GM21367 (cell line): ENCODE results near the gene MNS1.
A peak's percentile ranks its signal among the peaks of the same experiment; 100 is the strongest.
"Not testable (repeated sequence)": the region's sequence is repeated elsewhere in the genome, so short reads cannot be mapped to it uniquely, and the experiment has no call there.

Experiments used
- ATAC-seq: cut with Tn5 transposase; IDR thresholded peaks from one replicate; pipeline ENCODE4 v1.9.1; 2021; ENCODE audit not compliant: unreplicated experiment

Gene MNS1

DNA sequence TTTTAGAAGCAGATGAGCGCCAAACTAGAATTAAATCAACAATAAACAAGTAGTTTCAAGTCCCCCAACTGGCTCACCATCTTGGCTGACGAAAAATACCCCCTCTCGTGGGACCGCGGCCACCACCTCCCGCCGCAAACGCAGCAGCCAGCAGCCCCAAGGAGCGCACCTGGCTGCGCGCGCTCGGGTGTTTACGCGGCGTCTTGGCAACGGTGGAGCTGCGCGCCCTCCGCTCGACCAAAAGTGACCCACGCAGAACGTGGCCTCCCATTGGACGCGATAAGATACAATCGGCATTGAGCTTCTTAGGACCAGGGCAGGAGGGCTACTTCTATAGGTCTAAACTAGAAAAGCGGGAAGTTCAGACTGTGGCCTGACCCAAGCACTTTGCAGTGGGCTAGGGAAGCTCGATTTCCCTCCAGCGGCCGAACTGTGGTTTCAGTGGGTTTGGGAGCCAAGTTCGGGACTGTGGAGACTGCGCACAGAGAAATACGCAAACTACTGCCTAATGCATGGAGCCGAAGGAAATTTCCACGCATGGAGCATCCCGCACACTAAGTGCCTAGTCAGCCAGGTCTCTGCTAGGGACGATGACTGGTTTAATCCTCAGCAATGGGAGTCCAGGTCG, at the start of gene MNS1:
TSS of gene MNS1 (minus strand) at position 245 of the 628 bp plus-strand sequence. CDS start at position 80, 165 bp downstream.
- ATAC-seq = peak; percentile 98

- no peak for ATAC-seq
Observed at GRCh38 chr15:56496635-56497034, 31.7 kb upstream of the MNS1 start.

DNA sequence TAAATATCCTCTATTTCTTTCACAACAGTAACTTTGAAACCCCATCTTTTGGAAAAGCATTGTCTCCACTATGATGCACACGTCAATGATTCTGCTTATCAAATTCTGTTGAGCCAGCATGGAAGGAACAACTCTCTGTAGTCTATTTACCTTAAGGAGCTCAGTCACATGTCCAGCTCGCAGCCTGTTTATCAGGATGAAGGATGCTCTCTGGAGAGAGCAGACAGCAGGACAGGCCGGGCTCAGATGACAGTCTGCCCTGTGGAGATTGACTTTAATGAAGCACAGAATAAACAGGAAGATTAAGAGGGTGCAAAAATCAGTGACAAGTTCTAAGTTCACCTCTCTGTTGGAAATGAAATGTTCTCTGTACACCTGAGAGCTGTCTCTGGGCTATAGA, 30.6 kb upstream of the MNS1 start:
- no peak for ATAC-seq

- ATAC-seq = no peak
Observed at GRCh38 chr15:56495053-56495452, 30.1 kb upstream of the MNS1 start.

DNA sequence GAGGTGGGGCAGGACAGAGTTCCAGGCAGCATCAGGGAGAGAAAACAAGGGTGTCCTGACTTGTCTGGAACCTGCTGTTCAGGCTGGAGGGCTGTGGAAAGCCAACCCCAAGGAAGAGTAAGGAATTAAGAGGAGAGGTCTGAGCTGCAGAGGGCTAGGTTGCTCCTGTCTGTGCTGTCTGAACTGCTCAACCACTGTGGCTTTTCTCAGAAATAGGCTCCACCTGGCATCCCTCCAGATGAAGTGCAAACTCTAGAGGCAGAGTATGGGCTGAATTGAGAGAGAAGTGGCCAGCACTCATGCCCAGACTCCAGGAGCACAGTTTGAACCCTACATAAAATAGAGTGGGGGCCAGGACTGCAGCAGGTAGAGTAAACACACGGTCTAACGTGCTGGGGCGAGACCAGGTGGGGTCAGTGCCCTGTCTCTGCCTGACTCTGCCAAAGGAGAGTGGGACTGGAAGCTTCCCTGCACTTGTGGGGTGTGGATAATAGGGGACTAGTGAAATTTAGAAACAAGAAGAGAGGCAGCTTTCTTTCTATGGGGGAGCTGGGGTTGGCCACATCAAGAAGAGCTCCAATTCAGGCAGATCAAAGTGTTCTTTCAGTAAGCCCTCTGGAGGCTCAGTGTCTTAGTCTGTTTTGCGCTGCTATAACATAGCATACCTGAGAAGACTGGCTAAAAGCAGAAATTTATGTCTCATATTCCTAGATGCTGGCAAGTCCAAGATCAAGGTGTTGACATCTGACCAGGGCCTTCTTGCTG, 28.0 kb upstream of the MNS1 start:
- ATAC-seq = no peak

GRCh38 chr15:56492236-56492635, 27.3 kb upstream of the MNS1 start:
- ATAC-seq = no peak

GRCh38 chr15:56491110-56491722, 26.3 kb upstream of the MNS1 start:
- ATAC-seq = no peak

GRCh38 chr15:56490461-56490860, 25.5 kb upstream of the MNS1 start:
- no peak for ATAC-seq

DNA sequence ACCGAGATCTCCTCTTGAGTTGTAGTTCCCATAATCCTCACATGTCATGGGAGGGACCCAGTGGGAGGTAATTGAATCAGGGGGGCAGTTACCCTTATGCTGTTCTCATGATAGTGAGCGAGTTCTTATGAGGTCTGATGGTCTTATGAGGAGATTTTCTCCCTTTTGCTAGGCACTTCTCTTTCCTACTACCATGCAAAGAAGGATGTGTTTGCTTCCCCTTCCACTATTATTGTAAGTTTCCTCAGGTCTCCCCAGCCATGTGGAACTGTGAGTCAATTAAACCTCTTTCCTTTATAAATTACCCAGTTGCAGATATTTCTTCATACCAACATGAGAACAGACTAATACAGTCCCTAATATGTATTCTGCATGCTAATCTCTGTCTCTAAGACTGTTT, 21.3 kb upstream of the MNS1 start:
- not testable (repeated sequence) for ATAC-seq

- not testable (repeated sequence) for ATAC-seq
Observed at GRCh38 chr15:56485426-56485825, 20.5 kb upstream of the MNS1 start.

GRCh38 chr15:56484287-56484686, 19.4 kb upstream of the MNS1 start:
- ATAC-seq = no peak

- ATAC-seq = no peak
Observed at GRCh38 chr15:56475351-56475750, 10.4 kb upstream of the MNS1 start.

DNA sequence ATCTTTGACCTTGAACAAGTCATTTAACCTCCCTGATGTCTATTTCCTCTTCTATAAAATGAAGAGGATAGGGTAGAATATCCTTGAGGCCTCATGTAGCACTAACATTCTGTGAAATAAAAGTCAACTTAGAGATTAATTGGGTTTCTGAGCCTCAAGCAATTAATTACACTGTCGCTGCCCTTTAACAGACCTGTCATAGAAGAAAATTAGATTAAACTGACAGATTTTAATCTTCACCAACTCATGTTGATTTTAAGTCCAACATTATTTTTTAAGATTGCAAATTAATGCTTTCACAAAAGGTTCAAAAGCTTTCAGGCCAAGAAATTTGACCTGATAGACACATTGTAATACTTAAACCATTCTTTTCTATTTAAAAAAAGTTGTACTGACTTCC, 8.1 kb upstream of the MNS1 start:
- ATAC-seq = no peak

GRCh38 chr15:56472278-56472677, 7.3 kb upstream of the MNS1 start:
- no peak for ATAC-seq

GRCh38 chr15:56471440-56472069, 6.6 kb upstream of the MNS1 start:
- ATAC-seq = no peak

DNA sequence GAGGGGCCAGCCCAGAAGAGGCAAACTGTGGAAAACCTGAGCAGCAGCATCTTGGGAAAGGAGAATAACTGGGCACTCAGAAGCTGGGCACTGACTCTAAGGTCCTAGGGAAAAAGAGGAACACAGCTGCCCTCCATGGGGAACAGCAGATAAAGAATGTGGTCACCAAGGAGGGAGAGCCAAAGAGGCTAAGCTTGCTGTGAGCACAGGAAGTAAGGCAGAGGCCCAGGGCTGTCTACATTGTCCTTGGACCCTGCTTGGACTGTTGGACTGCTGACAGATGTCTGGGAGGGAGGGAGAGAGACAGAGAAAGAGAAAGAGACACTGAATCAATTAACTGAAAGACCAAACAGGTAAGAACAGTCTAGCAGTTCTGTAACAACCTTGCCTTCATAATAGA, 4.5 kb upstream of the MNS1 start:
- ATAC-seq = no peak

DNA sequence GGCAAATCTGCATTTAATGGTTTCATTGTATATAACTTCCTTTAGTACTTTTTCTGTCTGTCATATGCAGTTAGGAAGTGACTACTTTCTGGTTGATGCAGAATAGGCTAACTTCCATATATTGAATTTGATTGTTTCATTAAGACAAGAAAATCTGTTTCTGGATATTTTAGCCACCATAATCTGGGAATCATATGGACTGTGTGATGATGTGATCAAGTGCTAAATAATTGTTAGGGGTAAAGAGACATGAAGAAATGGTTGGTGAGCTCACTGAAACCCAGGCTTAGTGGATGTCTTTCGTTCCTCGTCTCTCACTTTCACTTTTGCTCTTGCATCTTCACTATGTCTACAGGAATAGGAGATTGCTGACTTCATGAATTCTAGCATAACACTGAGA, 3.5 kb upstream of the MNS1 start:
- ATAC-seq = no peak

DNA sequence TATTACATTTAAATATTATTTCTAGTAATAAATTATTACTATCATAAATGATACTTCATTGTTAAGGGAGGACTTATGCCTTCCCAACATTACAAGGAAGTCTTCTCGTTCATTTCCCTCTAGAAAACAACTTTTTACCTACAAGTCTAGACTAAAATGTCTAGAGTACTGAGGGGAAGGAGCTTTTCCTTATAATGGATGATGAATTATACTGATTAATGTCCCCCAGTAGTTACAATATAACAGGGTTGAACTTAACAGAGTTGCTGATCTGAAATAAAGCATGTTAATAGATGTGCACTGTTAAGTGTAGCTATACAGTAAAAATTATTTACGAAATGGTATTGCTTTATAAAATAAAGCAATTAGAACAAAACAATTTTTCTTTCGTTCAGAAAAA, 2.7 kb upstream of the MNS1 start:
- ATAC-seq = no peak

- ATAC-seq = no peak
Observed at GRCh38 chr15:56460947-56461346, 4.0 kb downstream of the MNS1 start.

- no peak for ATAC-seq
Observed at GRCh38 chr15:56460071-56460470, 4.9 kb downstream of the MNS1 start.

DNA sequence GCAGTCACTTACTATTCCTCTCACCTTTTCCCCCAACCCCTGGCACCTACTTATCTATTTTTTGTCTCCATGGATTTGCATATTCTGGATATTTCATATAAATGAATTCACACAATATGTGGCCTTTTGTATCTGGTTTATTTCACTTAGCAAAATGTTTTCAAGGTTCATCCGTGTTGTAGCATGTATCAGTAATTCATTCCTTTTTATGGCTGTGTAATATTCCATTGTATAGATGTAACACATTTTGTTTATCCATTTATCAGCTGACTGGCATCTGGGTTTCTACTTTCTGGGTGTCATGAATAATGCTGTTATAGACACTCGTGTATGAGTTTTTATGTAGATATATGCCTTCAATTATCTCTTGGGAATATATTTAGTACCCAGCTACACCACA, 5.8 kb downstream of the MNS1 start:
- no peak for ATAC-seq

DNA sequence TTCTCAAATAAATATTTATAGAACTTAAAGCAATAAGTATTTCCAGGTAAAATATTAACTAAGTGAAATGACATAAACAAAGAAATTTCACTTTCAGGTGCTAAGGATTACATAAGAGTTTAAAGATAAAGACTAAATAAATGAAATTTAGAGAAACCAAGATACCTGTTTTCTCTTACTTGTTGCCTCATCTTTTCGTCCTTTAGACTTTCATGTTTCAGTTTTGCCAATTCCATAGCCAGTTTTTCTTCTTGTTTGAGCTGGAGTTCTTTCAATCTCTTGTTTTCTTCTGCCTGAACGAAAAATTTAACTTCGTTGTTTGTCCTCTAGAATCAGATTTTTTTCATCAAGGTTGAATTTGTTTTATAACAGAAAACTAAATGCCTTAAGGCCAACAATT, 8.7 kb downstream of the MNS1 start:
- no peak for ATAC-seq
